ENCODE results near the gene GABRB1.

DNA sequence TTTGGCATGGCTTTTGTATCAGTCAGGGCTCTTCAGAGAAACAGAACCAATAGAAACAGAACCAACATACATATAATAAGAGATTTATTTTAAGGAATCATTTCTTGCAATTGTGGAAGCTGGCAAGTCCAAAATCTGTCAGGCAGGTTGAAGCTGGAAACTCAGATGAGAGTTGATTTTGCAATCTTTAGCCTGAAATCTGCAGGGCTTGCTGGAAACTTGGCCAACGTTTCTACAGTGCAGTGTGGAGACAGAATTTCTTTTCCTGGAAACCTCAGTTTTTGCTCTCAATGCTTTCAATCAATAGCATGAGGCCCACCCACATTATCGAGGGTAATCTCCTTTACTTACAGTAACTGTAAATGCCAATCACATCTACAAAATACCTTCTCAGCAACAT, 386.8 kb downstream of the GABRB1 start:
- TF ChIP-seq BACH2 (CRISPR knock-in tag; IDR thresholded peaks at IDR 0.05; ENCODE audit: borderline replicate concordance) (no peak), ZFP3 (CRISPR knock-in tag; IDR thresholded peaks at IDR 0.05) (no peak), TCF4 (CRISPR knock-in tag; IDR thresholded peaks at IDR 0.05; ENCODE audit: borderline replicate concordance) (no peak), TOX (CRISPR knock-in tag; IDR thresholded peaks at IDR 0.05; ENCODE audit: borderline replicate concordance) (no peak), CSDC2 (CRISPR knock-in tag; IDR thresholded peaks at IDR 0.05) (no peak), ZNF565 (CRISPR knock-in tag; conservative IDR thresholded peaks at IDR 0.05; ENCODE audit: low read depth) (no peak), ARNTL (CRISPR knock-in tag; IDR thresholded peaks at IDR 0.05; ENCODE audit: borderline replicate concordance, low read depth) (no peak), ZFP30 (CRISPR knock-in tag; IDR thresholded peaks at IDR 0.05) (no peak), SNAI2 (CRISPR knock-in tag; IDR thresholded peaks at IDR 0.05) (no peak), RARB (CRISPR knock-in tag; IDR thresholded peaks at IDR 0.05) (no peak)
- TF ChIP-seq, protein P1, sequence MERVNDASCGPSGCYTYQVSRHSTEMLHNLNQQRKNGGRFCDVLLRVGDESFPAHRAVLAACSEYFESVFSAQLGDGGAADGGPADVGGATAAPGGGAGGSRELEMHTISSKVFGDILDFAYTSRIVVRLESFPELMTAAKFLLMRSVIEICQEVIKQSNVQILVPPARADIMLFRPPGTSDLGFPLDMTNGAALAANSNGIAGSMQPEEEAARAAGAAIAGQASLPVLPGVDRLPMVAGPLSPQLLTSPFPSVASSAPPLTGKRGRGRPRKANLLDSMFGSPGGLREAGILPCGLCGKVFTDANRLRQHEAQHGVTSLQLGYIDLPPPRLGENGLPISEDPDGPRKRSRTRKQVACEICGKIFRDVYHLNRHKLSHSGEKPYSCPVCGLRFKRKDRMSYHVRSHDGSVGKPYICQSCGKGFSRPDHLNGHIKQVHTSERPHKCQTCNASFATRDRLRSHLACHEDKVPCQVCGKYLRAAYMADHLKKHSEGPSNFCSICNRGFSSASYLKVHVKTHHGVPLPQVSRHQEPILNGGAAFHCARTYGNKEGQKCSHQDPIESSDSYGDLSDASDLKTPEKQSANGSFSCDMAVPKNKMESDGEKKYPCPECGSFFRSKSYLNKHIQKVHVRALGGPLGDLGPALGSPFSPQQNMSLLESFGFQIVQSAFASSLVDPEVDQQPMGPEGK (CRISPR knock-in tag; IDR thresholded peaks at IDR 0.05; ENCODE audit: borderline replicate concordance) = no peak
- TF ChIP-seq, protein P2, sequence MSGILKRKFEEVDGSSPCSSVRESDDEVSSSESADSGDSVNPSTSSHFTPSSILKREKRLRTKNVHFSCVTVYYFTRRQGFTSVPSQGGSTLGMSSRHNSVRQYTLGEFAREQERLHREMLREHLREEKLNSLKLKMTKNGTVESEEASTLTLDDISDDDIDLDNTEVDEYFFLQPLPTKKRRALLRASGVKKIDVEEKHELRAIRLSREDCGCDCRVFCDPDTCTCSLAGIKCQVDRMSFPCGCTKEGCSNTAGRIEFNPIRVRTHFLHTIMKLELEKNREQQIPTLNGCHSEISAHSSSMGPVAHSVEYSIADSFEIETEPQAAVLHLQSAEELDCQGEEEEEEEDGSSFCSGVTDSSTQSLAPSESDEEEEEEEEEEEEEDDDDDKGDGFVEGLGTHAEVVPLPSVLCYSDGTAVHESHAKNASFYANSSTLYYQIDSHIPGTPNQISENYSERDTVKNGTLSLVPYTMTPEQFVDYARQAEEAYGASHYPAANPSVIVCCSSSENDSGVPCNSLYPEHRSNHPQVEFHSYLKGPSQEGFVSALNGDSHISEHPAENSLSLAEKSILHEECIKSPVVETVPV (CRISPR knock-in tag; IDR thresholded peaks at IDR 0.05) = no peak
- TF ChIP-seq, protein P3, sequence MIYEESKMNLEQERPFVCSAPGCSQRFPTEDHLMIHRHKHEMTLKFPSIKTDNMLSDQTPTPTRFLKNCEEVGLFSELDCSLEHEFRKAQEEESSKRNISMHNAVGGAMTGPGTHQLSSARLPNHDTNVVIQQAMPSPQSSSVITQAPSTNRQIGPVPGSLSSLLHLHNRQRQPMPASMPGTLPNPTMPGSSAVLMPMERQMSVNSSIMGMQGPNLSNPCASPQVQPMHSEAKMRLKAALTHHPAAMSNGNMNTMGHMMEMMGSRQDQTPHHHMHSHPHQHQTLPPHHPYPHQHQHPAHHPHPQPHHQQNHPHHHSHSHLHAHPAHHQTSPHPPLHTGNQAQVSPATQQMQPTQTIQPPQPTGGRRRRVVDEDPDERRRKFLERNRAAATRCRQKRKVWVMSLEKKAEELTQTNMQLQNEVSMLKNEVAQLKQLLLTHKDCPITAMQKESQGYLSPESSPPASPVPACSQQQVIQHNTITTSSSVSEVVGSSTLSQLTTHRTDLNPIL (CRISPR knock-in tag; IDR thresholded peaks at IDR 0.05; ENCODE audit: low read depth) = no peak
- TF ChIP-seq, protein P4, sequence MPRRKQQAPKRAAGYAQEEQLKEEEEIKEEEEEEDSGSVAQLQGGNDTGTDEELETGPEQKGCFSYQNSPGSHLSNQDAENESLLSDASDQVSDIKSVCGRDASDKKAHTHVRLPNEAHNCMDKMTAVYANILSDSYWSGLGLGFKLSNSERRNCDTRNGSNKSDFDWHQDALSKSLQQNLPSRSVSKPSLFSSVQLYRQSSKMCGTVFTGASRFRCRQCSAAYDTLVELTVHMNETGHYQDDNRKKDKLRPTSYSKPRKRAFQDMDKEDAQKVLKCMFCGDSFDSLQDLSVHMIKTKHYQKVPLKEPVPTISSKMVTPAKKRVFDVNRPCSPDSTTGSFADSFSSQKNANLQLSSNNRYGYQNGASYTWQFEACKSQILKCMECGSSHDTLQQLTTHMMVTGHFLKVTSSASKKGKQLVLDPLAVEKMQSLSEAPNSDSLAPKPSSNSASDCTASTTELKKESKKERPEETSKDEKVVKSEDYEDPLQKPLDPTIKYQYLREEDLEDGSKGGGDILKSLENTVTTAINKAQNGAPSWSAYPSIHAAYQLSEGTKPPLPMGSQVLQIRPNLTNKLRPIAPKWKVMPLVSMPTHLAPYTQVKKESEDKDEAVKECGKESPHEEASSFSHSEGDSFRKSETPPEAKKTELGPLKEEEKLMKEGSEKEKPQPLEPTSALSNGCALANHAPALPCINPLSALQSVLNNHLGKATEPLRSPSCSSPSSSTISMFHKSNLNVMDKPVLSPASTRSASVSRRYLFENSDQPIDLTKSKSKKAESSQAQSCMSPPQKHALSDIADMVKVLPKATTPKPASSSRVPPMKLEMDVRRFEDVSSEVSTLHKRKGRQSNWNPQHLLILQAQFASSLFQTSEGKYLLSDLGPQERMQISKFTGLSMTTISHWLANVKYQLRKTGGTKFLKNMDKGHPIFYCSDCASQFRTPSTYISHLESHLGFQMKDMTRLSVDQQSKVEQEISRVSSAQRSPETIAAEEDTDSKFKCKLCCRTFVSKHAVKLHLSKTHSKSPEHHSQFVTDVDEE (CRISPR knock-in tag; IDR thresholded peaks at IDR 0.05) = no peak

Data from SK-N-SH treated with all-trans-retinoic acid at 6 μM for 48 hours (cell line).